ENCODE data around the gene RBFOX1.

- no peak for TF ChIP-seq POLR2A (IDR thresholded peaks at IDR 0.05)
- TF ChIP-seq CTCF (IDR thresholded peaks at IDR 0.05) = no peak
Measured at GRCh38 chr16:7629571-7629970, 296.9 kb downstream of the RBFOX1 start.
